ENCODE data around the gene CRYAB. TPM values are rescaled to one million over a fixed set of nuclear protein-coding genes. Genes with fewer than 3 reads are reported as not detected.

CRYAB gene
- polyA plus RNA-seq, 1 donor from 2014 or later: not detected

- Mint-ChIP-seq H3K36me3 (no peaks in the 10 kb centered on the region), H3K27ac (no peak overlapping the region), H3K4me1 (peaks cover 8 to 13% (median 10%) of the 10 kb centered on the region in 3 donors), H3K27me3 (no peaks in the 10 kb centered on the region), H3K4me3 (no peak overlapping the region), H3K9me3 (peaks cover 0 to 5% (median 2%) of the 10 kb centered on the region in 3 donors)
These were observed 11.2 kb upstream of the CRYAB start for GRCh38 chr11:111922803-111923202.

GRCh38 chr11:111921541-111922230 lies 10.1 kb upstream of the CRYAB start:
- H3K4me3 Mint-ChIP-seq: no peak overlapping the region
- H3K27me3 Mint-ChIP-seq: peaks cover 4% of the 10 kb centered on the region
- H3K9me3 Mint-ChIP-seq: peaks cover 0 to 5% (median 2%) of the 10 kb centered on the region in 3 donors
- peaks cover 8 to 9% (median 8%) of the 10 kb centered on the region in 3 donors for H3K4me1 Mint-ChIP-seq
- no peaks in the 10 kb centered on the region for H3K36me3 Mint-ChIP-seq
- no peak overlapping the region for H3K27ac Mint-ChIP-seq

- H3K36me3 Mint-ChIP-seq: no peaks in the 10 kb centered on the region
- no peak overlapping the region for H3K4me3 Mint-ChIP-seq
- peaks cover 0 to 5% (median 2%) of the 10 kb centered on the region in 3 donors for H3K9me3 Mint-ChIP-seq
- peaks cover 3 to 4% (median 3%) of the 10 kb centered on the region in 3 donors for H3K4me1 Mint-ChIP-seq
- no peak overlapping the region for H3K27ac Mint-ChIP-seq
- H3K27me3 Mint-ChIP-seq: peaks cover 10% of the 10 kb centered on the region
These were observed 9.3 kb upstream of the CRYAB start for GRCh38 chr11:111920908-111921307.

- H3K4me3 Mint-ChIP-seq: no peak within 1 kb of the TSS
- peaks cover 0 to 5% (median 0%) of the 10 kb centered on the region in 3 donors for H3K9me3 Mint-ChIP-seq
- H3K36me3 Mint-ChIP-seq: no peaks in the 10 kb centered on the region
- peaks cover 0 to 4% (median 0%) of the 10 kb centered on the region in 3 donors for H3K4me1 Mint-ChIP-seq
- peaks cover 21% of the 10 kb centered on the region for H3K27me3 Mint-ChIP-seq
- no peak within 1 kb of the TSS for H3K27ac Mint-ChIP-seq
These were observed 7.1 kb upstream of the CRYAB start, which contains the start of gene C11orf52 for GRCh38 chr11:111918390-111919256. TSS of gene C11orf52 (plus strand) at chr11:111918913. CDS start at chr11:111918973, 60 bp downstream.

- Mint-ChIP-seq H3K9me3 (peaks cover 0 to 5% (median 0%) of the 10 kb centered on the region in 3 donors), H3K4me3 (no peak overlapping the region), H3K36me3 (no peaks in the 10 kb centered on the region), H3K4me1 (peaks cover 0 to 4% (median 0%) of the 10 kb centered on the region in 3 donors), H3K27me3 (peaks cover 26% of the 10 kb centered on the region), H3K27ac (no peak overlapping the region)
These were observed 6.2 kb upstream of the CRYAB start for GRCh38 chr11:111917788-111918187.

- H3K4me3 Mint-ChIP-seq: no peak overlapping the region
- no peak overlapping the region for H3K27ac Mint-ChIP-seq
- peaks cover 26% of the 10 kb centered on the region for H3K27me3 Mint-ChIP-seq
- H3K9me3 Mint-ChIP-seq: peaks cover 0 to 5% (median 0%) of the 10 kb centered on the region in 3 donors
- H3K4me1 Mint-ChIP-seq: peaks cover 0 to 4% (median 0%) of the 10 kb centered on the region in 3 donors
- no peaks in the 10 kb centered on the region for H3K36me3 Mint-ChIP-seq
These were observed 5.7 kb upstream of the CRYAB start for GRCh38 chr11:111917312-111917711.

GRCh38 chr11:111916768-111917167 lies 5.2 kb upstream of the CRYAB start:
- Mint-ChIP-seq H3K4me3 (no peak overlapping the region), H3K27ac (no peak overlapping the region), H3K36me3 (no peaks in the 10 kb centered on the region), H3K27me3 (peaks cover 30% of the 10 kb centered on the region), H3K9me3 (peaks cover 0 to 5% (median 0%) of the 10 kb centered on the region in 3 donors), H3K4me1 (peaks cover 0 to 4% (median 0%) of the 10 kb centered on the region in 3 donors)

GRCh38 chr11:111913997-111914396 lies 2.4 kb upstream of the CRYAB start:
- Mint-ChIP-seq H3K36me3 (no peaks in the 10 kb centered on the region), H3K4me1 (peaks cover 0 to 4% (median 4%) of the 10 kb centered on the region in 3 donors), H3K4me3 (no peak overlapping the region), H3K27me3 (peaks cover 39% of the 10 kb centered on the region), H3K9me3 (peaks cover 0 to 5% (median 0%) of the 10 kb centered on the region in 3 donors), H3K27ac (no peak overlapping the region)

GRCh38 chr11:111913031-111913861 lies 1.7 kb upstream of the CRYAB start:
- H3K27ac Mint-ChIP-seq: no peak overlapping the region
- H3K4me1 Mint-ChIP-seq: peaks cover 0 to 4% (median 3%) of the 10 kb centered on the region in 3 donors
- no peak overlapping the region for H3K4me3 Mint-ChIP-seq
- H3K9me3 Mint-ChIP-seq: peaks cover 0 to 3% (median 0%) of the 10 kb centered on the region in 3 donors
- H3K36me3 Mint-ChIP-seq: no peaks in the 10 kb centered on the region
- peaks cover 39% of the 10 kb centered on the region for H3K27me3 Mint-ChIP-seq

GRCh38 chr11:111912535-111912934 lies 965 bp upstream of the CRYAB start, which contains the start of gene HSPB2:
TSS of gene HSPB2 (plus strand) at chr11:111912734. CDS start at chr11:111912830, 96 bp downstream.
- no peak within 1 kb of the TSS for H3K4me3 Mint-ChIP-seq

GRCh38 chr11:111910676-111911562 lies 651 bp downstream of the CRYAB start:
- H3K27ac Mint-ChIP-seq: peak overlapping the region in 1 of 3 donors; percentile 15
- H3K4me1 Mint-ChIP-seq: peaks cover 0 to 4% (median 0%) of the 10 kb centered on the region in 3 donors
- H3K36me3 Mint-ChIP-seq: no peaks in the 10 kb centered on the region
- no peaks in the 10 kb centered on the region for H3K9me3 Mint-ChIP-seq
- no peak overlapping the region for H3K4me3 Mint-ChIP-seq
- H3K27me3 Mint-ChIP-seq: peaks cover 32% of the 10 kb centered on the region

More at GRCh38 chr11:111912535-111912934, 965 bp upstream of the CRYAB start, which contains the start of gene HSPB2:
- Mint-ChIP-seq H3K4me1 (peaks cover 0 to 4% (median 0%) of the 10 kb centered on the region in 3 donors), H3K9me3 (no peaks in the 10 kb centered on the region), H3K36me3 (no peaks in the 10 kb centered on the region), H3K27ac (no peak within 1 kb of the TSS), H3K27me3 (peaks cover 39% of the 10 kb centered on the region)

- H3K4me3 Mint-ChIP-seq: no peak overlapping the region
- peaks cover 0 to 4% (median 0%) of the 10 kb centered on the region in 3 donors for H3K9me3 Mint-ChIP-seq
- peaks cover 27% of the 10 kb centered on the region for H3K27me3 Mint-ChIP-seq
- peaks cover 0 to 4% (median 0%) of the 10 kb centered on the region in 3 donors for H3K4me1 Mint-ChIP-seq
- no peak overlapping the region for H3K27ac Mint-ChIP-seq
- H3K36me3 Mint-ChIP-seq: peaks cover 2% of the 10 kb centered on the region
These were observed 2.2 kb downstream of the CRYAB start for GRCh38 chr11:111909378-111909777.

- Mint-ChIP-seq H3K27ac (no peak overlapping the region), H3K4me1 (peaks cover 0 to 4% (median 0%) of the 10 kb centered on the region in 3 donors), H3K27me3 (peaks cover 22% of the 10 kb centered on the region), H3K4me3 (no peak overlapping the region), H3K36me3 (peaks cover 2% of the 10 kb centered on the region), H3K9me3 (peaks cover 0 to 4% (median 0%) of the 10 kb centered on the region in 3 donors)
These were observed 2.8 kb downstream of the CRYAB start for GRCh38 chr11:111908639-111909305.
